DMS 273 treated with DMSO at 0.1 percent for 48 hours (cell line): Measurements from ENCODE around the gene EZR.

Experiments used
- DNase-seq: peaks from one replicate; lab custom pipeline; 2025; lab: John Stamatoyannopoulos, UW

EZR gene

DNA sequence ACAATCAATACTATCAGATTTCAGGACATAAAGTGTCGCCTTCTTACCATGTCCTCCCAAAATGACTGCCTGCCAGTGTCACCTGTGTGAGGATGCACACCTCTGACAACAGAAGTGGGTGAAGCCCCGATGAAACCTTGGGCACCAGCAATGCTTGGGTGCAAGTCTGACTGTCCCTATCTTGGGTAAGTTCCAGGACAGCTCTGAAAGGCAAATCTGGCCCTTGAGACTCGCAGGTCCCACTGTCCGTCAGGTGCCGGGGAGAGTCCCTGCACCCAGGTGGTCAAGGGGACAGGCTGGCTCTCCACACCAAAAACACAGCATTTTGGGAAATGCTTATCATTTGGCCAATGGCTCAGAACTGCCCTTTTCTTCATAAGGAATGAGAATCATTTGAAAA, 43.3 kb downstream of the EZR start:
- no peak for DNase-seq

DNA sequence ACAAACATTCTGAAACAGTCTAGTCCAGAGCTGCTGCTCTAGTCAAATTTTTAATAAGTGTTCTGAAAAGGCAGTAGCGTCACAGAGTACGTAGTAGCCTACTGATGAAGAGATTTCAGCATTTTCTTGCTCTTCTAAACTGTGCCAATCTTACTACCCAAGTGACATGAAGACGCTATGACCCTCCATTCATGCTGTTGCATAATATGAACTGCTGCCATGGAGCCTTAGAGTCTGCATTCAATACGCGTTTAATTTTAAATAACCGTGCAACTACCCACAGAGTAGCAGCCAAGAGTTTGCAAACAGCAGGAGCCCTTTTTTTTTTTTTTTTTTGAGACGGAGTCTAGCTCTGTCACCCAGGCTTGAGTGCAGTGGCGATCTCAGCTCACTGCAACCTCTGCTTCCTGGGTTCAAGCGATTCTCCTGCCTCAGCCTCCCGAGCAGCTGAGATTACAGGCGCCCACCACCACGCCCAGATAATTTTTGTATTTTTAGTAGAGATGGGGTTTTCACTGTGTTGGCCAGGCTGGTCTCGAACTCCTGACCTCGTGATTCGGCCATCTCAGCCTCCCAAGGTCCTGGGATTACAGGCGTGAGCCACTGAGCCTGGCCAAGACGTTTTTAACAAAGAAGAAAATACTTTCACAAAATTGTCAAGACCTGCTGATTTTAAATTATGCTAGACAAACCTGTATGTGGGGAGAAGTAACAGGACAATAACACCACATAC, 44.3 kb downstream of the EZR start:
- DNase-seq: no peak

DNA sequence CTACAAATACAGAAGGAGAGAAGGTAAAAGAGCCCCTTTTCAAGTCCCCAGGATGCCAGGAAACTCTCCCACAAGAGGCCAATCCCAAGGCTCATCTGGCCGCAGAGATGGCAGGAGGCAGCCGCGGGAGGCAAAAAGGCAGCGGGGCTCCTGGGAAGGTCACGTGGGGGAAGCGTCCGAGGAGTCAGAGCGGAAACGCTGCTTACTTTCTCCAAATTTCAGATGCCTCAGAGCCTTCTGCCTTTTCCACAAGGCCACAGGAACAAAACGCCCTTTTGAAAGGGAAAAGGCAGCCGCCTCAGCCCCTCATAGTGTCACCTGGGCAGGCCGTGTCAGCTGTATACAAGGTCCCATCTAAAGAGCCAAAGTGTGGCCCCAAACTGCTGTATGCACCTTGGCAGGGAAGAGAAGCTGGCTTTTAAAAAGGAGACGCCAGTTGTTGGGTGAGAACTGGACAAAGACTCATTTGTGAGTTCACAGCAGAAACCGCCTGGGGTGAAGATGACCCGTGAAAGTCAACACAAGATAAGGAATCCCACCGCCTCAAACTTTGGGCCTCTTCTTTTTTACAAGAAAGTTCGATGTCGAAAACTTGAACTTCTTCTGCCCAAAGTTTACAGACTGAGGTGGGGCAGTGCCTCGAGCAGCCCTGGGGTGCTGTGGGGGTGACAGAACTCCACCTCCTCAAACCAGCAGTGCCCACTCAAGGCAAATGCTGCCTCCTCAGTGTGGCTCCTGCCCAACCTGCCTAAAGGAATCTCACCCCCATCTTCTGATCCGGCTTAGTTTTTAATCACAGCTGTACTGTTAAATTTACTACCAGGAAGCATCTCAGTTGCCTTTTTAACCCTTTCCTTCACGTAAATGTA, 45.4 kb downstream of the EZR start:
- no peak for DNase-seq

DNA sequence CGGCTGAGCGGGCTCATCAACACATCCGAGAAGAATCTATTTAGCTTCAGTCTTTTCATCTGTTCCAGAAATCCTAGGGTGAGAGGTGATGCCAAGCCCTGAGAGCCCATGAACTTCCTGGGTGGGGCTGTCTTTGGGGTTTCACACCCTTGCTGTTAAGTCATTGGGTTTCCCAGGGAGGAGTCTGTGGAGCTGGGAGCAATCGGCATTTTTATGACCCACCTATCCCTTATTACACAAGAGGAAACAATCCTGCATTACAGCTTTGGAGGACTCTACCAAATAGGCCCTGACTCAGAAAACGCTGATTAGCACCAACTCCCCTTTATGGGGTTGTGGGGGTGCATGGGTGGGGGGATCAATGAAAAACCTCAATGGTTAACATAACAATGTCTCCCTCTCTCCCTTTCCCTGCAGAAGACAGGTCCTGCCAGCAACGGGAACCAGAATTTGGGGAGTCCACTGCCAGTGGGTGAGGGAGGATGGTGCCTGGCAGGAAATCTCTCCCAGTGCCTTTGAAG, 46.3 kb downstream of the EZR start:
- no peak for DNase-seq

DNA sequence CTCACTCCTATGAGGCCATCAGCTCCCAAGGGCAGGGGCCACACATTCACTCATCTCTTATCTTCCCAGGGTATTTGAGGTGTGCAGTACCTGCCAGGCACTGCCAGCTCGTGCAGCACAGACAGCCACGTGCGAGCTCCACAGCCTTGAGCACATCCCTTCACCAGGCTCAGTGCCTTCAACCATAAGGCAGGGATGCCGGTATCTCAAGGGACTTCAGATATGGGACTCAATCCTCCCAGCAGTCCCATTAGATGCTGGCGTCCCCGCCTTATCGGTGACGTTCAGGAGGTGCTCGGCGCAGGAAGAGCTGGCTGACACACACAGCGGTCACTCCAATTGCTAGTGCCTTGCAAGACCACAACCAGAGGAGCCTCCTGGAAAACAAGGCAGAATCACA, 47.0 kb downstream of the EZR start:
- DNase-seq: no peak

DNA sequence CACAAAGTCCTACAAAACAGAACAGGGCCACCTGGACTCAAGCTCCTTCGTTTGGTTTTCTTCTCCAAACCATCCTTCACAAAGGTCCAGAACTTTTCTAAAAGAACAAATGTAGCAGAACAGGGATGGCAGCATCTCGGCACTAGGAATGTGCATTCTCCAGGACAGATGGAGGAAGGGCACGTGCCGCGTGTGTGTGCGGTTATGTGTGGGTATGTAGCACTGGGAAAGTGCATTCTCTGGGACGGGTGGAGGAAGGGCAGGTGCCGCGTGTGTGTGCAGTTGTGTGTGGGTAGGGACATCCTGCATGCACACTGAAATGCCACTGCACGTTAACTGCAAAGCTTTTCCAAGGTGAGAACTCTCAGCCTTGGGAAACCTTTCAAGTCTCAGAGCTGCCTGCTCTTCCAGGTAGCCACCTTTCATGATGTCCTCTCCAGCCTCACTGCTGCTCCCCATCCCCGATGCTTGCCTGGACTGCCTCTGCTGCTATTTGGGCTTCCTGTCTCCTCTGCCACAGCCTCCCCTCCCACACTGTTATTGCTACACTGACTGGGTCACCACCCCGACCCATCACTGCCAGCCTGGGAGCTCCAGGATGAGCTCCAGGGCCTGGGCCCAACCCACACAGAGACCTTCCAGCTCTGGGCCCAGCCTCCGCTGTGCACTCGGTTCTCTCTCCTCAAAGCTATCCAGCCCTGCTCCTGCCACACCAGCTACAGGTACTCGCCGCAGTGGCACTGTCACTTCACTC, 47.6 kb downstream of the EZR start:
- no peak for DNase-seq

DNA sequence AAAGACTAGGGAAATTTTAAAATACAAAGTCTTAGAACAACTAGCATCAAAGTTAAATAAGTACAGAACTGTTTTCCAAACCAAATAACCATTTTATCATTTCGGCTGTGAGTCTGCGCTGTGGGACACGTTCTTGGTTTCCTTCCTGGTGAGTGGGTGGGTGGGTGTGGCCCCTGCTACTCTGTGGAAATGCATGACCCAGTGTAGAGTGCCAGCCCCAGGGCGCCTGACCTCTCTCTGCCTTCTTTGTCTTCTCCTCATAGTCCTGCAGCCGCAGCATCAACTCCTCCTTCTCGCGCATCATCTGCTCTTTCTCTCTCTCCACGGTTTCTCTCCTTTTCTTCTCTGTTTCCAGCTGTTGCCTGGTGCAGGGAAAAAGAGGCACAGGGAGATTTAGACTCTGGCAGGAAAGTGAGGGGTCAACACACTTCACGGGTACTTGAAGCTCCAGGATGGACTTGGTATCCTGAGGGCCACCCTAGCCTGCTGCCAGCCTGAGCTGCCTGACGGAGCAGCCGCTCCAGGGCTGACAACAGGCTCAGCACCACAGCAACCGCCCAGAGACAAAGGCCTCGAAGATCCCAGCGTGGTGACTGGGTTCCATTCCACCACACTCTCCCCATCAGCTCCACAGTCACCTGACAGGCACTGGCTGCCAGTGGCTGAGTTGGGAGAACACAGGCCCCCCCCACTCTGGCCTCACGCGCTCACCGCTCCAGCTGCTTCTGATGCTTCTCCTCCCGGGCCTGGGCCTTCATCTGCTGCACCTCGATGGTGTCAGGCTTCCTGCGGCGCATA, 48.4 kb downstream of the EZR start:
- DNase-seq: no peak

DNA sequence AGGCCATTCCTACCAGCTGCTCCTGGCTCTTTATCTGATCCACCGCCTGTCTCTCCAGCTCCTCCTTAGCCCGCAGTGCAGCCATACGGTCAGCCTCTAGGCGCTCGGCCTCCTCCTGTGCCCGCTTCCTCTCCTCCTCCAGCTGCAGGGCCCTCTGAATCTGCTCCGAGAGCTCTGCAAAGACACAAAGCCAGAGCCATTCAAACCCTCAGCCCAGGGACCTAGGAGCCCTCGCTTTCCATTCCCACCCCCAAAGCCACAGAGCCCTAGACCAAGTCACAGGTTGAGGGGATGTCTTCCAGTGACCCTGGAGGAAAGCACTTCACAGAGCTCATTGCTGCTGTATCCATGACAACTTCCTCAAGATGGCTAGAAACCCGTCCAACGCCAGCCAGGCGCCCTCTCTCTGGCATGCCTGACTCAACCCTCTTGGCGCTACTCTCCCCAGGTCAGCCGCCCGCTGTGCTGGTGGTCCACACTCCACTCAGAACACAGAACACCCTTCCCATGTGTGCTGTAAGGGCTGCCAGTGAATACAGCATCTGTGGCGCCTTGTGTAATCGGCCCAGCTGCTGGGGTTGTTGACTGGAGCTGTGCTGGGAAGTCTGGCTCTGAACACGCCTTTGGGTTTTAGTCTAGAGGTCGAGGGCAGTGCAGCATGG, 49.3 kb downstream of the EZR start:
- DNase-seq: peak; percentile 94

DNA sequence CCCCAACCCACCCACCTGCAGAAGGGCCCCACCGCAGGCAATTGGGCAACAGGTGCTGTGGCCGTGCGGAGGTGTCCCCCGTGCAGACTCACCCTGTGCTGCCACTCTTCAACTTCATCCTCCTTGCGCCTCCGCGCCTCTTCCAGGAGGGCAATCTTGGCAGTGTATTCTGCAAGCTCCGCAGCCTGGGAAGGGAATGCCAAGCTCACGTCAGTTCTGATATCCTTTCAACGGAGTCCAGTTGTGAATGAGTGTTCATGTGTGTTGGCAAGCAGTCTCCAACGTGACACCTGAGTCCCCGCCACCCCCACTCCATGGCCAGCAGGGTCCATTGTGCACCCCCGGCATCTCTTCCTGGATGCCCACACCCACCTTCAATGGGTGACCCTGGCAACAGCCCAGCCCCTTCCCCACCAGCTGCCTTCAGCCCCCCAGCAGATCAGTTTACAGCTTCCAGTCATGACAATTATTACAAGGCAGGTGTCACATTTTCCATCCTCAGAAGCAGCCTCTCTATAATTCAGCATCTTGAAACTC, 49.9 kb downstream of the EZR start:
- DNase-seq: no peak

DNA sequence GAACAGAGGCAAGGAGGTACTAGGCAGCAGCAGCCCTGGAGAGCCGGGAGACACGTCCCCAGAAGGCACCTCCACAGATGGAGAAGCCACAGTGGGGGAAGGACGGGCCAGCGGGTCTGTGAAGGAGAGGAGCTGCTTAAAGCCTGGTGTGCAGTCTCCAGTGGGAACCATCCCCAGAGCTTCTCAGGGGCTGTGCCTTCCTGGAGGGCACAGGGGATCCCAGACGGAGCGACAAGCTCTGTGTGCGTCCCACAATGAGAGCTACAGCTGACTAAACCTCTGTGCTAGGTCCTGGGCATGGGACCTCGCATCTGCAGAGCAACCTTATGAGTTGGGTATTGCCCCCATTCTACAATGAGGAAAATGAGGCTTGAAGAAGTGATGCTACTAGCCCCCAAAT, 50.7 kb downstream of the EZR start:
- DNase-seq: no peak

DNA sequence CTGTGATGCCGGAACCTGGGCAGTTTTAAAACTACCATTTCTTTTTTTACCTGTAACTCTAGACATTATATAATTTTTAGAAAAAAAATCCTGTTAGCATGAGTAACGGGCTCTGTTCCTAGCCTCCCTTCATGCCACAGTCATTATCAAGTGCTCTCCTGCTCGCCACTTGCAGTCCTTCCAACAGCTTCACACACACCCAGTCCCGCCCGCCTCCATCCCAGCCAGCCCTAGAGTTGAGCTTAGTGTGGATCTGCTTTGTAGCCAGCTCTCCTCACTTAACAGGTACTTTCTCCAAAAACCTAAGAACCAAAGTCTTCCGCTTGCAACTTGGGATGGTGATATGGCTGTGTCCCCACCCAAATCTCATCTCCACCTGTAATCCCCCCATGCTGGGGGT, 51.5 kb downstream of the EZR start:
- DNase-seq: no peak

DNA sequence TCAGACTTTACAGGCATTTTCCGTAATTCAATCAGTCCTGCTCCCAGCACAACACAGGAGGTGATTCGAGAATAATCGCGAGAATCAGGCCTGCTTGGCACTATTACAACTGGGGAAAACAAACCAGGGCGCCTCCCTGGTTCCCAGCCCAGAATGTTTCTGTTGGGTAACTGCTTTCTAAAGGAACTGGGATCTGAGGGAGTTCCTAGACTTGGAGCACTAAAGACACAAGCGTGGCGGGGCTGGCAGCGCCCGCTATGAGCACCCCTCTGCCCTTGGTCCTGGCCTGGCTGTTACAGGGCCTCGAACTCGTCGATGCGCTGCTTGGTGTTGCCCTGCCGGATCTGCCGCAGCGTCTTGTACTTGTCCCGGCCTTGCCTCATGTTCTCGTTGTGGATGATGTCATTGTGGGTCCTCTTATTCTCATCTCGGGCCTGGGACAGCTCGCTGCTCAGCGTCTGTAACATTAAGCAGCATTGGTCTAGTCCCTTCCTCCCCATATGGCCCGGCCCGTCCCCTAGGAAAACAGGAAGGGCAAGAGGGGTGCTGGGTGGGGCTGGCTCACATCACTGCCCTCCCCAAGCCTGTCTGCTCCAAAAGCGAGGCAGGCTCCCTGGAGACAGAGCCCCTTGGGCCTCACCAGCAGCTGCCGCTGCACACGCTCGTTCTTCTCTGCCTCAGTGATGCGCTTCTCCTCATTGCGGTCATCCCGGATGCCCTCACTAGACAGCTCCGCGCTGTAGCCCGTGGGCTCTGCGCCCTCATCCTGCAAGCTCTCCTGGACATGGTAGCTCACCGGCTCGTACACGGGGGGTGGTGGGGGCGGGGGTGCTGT, 52.3 kb downstream of the EZR start:
- DNase-seq: peak; percentile 15

DNA sequence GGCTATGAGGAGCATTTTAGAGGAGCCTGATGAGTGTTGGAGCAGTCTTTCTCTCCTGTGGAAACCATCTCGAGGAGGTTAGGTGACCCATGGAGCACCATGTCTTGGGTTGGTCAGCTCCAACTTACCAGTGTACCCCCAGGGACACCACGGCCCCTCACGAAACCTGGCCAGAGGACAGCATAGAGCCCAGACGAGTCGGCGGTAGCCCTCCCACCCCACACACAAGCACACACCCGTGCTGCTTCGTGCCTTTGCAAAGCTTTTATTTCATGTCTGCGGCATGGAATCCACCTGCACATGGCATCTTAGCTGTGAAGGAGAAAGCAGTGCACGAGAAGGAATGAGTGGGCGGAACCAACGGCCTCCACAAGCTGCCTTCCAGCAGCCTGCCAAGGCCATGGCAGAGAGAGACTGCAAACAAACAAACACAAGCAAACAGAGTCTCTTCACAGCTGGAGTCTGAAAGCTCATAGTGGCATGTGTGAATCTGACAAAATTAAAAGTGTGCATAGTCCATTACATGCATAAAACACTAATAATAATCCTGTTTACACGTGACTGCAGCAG, 53.6 kb downstream of the EZR start:
- DNase-seq: no peak

DNA sequence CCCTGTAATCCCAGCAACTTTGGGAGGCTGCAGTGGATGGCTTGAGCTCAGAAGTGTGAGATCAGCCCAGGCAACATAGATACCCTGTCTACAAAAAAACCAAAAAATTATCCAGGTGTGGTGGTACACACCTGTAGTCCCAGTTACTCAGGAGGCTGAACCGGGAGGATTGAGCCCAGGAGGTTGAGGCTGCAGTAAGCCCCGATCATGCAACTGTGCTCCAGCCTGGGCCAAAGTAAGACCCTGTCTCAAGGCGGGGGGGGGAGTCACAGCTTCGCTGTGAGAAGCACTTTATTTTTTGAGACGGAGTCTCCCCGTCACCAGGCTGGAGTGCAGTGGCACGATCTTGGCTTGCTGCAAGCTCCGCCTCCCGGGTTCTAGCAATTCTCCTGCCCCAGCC, 54.2 kb downstream of the EZR start:
- DNase-seq: no peak

DNA sequence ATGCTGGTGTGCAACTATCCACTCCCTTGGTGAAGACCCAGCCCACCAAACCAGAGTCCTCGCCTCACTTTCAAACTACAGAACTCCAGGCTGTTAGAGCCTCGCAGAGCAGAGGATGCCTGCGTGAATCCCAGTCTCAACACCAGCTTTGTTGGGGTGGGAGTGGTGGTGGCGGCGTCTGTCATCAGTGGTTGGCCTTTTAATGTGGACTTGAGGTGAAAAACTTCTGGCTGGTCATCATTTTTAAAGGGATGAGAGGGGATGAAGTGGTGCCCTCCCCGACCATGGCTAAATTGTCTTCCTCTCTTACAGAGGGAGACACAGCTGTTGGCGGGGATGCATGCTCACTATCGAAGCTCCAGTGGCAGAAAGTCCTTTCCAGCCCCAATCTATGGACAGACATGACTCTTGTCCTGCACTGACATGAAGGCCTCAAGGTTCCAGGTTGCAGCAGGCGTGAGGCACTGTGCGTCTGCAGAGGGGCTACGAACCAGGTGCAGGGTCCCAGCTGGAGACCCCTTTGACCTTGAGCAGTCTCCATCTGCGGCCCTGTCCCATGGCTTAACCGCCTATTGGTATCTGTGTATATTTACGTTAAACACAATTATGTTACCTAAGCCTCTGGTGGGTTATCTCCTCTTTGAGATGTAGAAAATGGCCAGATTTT, 54.9 kb downstream of the EZR start:
- no peak for DNase-seq

DNA sequence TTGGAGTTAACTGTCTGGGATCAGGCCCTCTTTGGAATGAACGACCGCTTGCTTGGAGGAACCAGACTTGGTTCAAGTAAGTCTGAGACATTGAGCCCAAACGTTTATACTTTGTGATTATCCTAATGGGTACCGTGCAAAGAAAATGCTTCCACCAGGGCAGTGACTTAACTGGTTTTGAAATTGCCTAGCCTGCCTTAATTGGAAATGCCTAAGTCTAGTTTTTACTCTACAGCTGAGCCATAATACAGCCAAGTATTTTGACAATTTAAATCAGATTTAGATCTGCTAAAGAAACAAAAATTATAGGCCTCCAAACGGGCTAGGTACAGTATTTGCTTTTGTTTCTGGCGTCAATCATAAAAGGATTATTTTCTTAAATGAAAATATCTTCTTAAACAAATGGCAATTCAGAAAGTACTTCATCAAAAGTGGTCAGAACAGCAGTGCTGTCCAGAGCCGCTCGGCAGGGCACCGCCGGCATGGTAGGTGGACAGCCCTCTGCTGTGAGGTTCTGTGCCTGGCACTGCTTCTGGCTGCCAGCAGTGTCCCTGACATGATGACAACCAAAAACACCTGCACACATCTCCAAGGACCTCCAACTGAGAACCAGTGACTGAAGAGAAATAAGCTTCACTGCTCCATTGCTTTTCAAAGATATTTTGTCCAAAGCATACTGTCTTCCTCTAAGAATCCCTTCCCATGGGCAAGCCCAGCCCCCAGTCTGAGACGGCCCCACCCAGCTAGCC, 55.6 kb downstream of the EZR start:
- no peak for DNase-seq

DNA sequence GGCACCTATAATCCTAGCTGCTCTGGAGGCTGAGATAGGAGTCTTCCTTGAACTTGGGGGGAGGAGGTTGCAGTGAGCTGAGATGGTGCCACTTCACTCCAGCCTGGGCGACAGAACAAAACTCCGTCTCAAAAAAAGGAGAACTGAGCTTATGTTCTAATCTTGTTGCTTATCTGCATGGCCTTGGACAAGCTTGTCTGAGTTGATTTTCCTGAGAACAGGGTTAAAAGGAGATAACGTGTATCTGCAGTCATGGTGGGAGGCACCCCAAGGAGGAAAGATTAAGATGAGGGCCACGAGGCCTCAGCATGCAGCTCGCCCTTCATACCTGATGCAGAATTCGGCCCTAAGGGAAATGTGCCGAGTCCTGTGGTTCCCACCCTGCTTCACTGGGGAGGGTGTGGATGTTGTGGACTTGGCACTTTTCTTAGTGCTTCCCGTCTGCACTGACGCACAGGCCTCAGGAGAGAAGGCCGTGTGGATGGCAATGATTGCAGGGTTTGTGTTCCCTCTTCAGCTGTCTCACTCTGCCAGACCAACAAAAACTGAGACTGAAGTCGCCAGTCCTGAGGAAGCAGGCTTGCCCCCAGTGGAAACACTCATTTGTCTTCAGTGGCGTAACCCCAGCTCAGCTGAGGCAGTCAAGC, 56.3 kb downstream of the EZR start:
- no peak for DNase-seq

DNA sequence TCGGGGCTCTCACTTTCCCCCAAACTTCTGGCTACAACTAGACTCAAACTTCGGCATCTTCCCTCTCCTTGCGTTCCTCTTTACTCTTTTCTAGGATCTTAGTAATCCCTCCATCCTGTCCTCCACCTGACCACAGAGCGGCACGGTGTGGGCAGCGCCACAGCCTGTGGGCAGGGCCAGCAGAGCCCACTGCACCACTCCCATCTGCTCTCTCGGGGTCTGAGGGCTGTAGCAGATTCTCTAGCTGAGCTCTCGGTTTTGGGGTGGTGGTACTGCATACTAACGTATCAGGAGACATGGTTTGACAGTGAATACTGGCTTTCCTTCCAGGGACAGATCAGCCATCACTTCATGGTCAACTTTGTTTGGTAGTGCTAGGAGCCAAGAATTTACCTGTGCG, 57.4 kb downstream of the EZR start:
- DNase-seq: no peak
